Keratinocyte (primary cell): ENCODE measurements around the gene HOXD4. TPM values are rescaled to one million over a fixed set of nuclear protein-coding genes. Genes with fewer than 3 reads are reported as not detected.

Experiments
- DNase-seq: peaks from one replicate; pipeline ENCODE4 v3.0.0-alpha.2; 2011; ENCODE audit warnings: low read depth, missing footprints, low spot score
- FAIRE-seq: peaks from 2 replicates; lab custom pipeline; 2011; peaks lifted over from hg19 to GRCh38; lab: Jason Lieb, UNC
- H2AFZ ChIP-seq: 2 replicates; pipeline ENCODE4 v1.6.0; 2012; ENCODE audit warnings: low read length, control low read depth, inconsistent platforms; ENCODE audit not compliant: control insufficient read depth
- H3K27ac ChIP-seq: 2 replicates; pipeline ENCODE4 v1.5.1; 2011; ENCODE audit warnings: low read length; ENCODE audit not compliant: control insufficient read depth, insufficient read depth
- H3K27me3 ChIP-seq: 3 replicates; pipeline ENCODE4 v1.6.0; 2011; ENCODE audit warnings: low read length; ENCODE audit not compliant: control insufficient read depth, insufficient read depth; ENCODE audit errors: extremely low read depth
- H3K36me3 ChIP-seq, 2 experiments: 2 replicates in 1 of 2; 3 replicates in 1 of 2; pipeline ENCODE4 v1.5.1; 2011; ENCODE audit warnings: low read length in 2 of 2, mild to moderate bottlenecking in 1 of 2; ENCODE audit not compliant: control insufficient read depth in 2 of 2, insufficient read depth in 2 of 2; ENCODE audit errors: extremely low read depth in 1 of 2
- H3K4me1 ChIP-seq: 3 replicates; pipeline ENCODE4 v1.5.1; 2011; ENCODE audit warnings: low read length; ENCODE audit not compliant: control insufficient read depth, insufficient read depth; ENCODE audit errors: extremely low read depth
- H3K4me2 ChIP-seq: 3 replicates; pipeline ENCODE4 v1.6.0; 2011; ENCODE audit warnings: low read depth, low read length; ENCODE audit not compliant: control insufficient read depth, insufficient read depth; ENCODE audit errors: extremely low read depth
- H3K4me3 ChIP-seq, 3 experiments: fragments of 200-600 bp in 1 of 3; sonication (generic) in 1 of 3; 2 replicates in 2 of 3; 3 replicates in 1 of 3; pipeline ENCODE4 v1.5.1; 2011 to 2016; ENCODE audit warnings: low read length in 3 of 3, mild to moderate bottlenecking in 3 of 3, control low read depth in 2 of 3, inconsistent platforms in 1 of 3, low read depth in 1 of 3, mixed read lengths in 1 of 3, mixed run types in 1 of 3, moderate library complexity in 1 of 3; ENCODE audit not compliant: control insufficient read depth in 2 of 3, insufficient read depth in 2 of 3; ENCODE audit errors: extremely low read depth in 1 of 3
- H3K79me2 ChIP-seq: 2 replicates; pipeline ENCODE4 v1.6.0; 2012; ENCODE audit warnings: low read length; ENCODE audit not compliant: control insufficient read depth, insufficient read depth
- H3K9ac ChIP-seq: 3 replicates; pipeline ENCODE4 v1.6.0; 2011; ENCODE audit warnings: low read length; ENCODE audit not compliant: control insufficient read depth, insufficient read depth; ENCODE audit errors: extremely low read depth
- H3K9me1 ChIP-seq: 3 replicates; pipeline ENCODE4 v1.6.0; 2011; ENCODE audit warnings: low read length; ENCODE audit not compliant: control insufficient read depth, insufficient read depth; ENCODE audit errors: extremely low read depth
- H3K9me3 ChIP-seq: 2 replicates; pipeline ENCODE4 v1.5.1; 2012; ENCODE audit warnings: low read depth, low read length; ENCODE audit not compliant: control insufficient read depth
- H4K20me1 ChIP-seq: 3 replicates; pipeline ENCODE4 v1.6.0; 2011; ENCODE audit warnings: low read length; ENCODE audit not compliant: control insufficient read depth, insufficient read depth; ENCODE audit errors: extremely low read depth
- CTCF ChIP-seq, 3 experiments: IDR thresholded peaks in 1 of 3; conservative IDR thresholded peaks in 1 of 3; optimal IDR thresholded peaks in 1 of 3; 2 replicates in 2 of 3; 3 replicates in 1 of 3; pipeline versions ENCODE3 to v1.5.1; 2011; ENCODE audit warnings: low read length in 3 of 3, mild to moderate bottlenecking in 3 of 3, moderate library complexity in 2 of 3, control low read depth in 1 of 3, inconsistent platforms in 1 of 3; ENCODE audit not compliant: insufficient read depth in 2 of 3; ENCODE audit errors: extremely low read depth in 1 of 3
- EZH2 ChIP-seq: IDR thresholded peaks from one replicate; pipeline ENCODE4 v1.6.1; 2012; ENCODE audit warnings: inconsistent platforms, mild to moderate bottlenecking, low read length, moderate library complexity
- dilution Hi-C: fragments of 300-500 bp; cut with MboI; formaldehyde crosslinking; loops from one replicate; pipeline ENCODE4 v1.7.0; 2020; ENCODE audit warnings: low sequenced_read_pairs; ENCODE audit not compliant: extremely low pct_ligation_motif_present
- polyA plus RNA-seq, 5 experiments: library from polyadenylated mRNA; depleted of rRNA in 3 of 5; stranded (reverse) in 3 of 5; stranded (forward) in 1 of 5; unstranded in 1 of 5; fragments of >200 nt; gene quantifications; 1 replicate in 1 of 5; 2 replicates in 3 of 5; 3 replicates in 1 of 5; pipeline versions ENCODE4 v1.2.1 to v1.2.3, GENCODE V29; 2011 to 2012; ENCODE audit warnings: missing spikeins in 2 of 5, low read depth in 1 of 5, low replicate concordance in 1 of 5

The HOXD4 gene
- polyA plus RNA-seq, 1 donor (not counting 4 experiments of a cell fraction or from before 2014, with no cell fraction given), result not detected

- no peak for DNase-seq
- no peak overlapping the region for H3K4me2 ChIP-seq
- no peaks in the 10 kb centered on the region for H3K36me3 ChIP-seq
- no peaks in the 10 kb centered on the region for H3K9me1 ChIP-seq
- no peak overlapping the region for H3K27ac ChIP-seq
- H3K4me3 ChIP-seq, result no peak overlapping the region
- no peak for FAIRE-seq
- no peak overlapping the region for H2AFZ ChIP-seq
- no peaks in the 10 kb centered on the region for H4K20me1 ChIP-seq
- peaks cover 2% of the 10 kb centered on the region for H3K9me3 ChIP-seq
- H3K4me1 ChIP-seq, result no peaks in the 10 kb centered on the region
- TF ChIP-seq CTCF (optimal IDR thresholded peaks at IDR 0.05 in 1 of 3, IDR thresholded peaks at IDR 0.05 in 1 of 3, conservative IDR thresholded peaks at IDR 0.05 in 1 of 3; ENCODE audit: extremely low read depth in 1 of 3, insufficient read depth in 2 of 3, low read length in 3 of 3) (no peak), EZH2 (no peak)
- H3K9ac ChIP-seq, result no peak overlapping the region
- H3K27me3 ChIP-seq, result peaks cover 95% of the 10 kb centered on the region
- dilution Hi-C loops, result loop anchor here (25.0 kb wide), 1 partner anchor 475 kb away; no protein-coding TSS in a partner anchor
- no peaks in the 10 kb centered on the region for H3K79me2 ChIP-seq
Observed at GRCh38 chr2:176161825-176162626, 10.7 kb downstream of the HOXD4 start.

GRCh38 chr2:176162911-176163671 lies 11.7 kb downstream of the HOXD4 start:
- Histone ChIP-seq H3K4me2 (no peak overlapping the region), H3K4me1 (no peaks in the 10 kb centered on the region)

More at GRCh38 chr2:176162911-176163671, 11.7 kb downstream of the HOXD4 start:
- Histone ChIP-seq H3K9ac (no peak overlapping the region), H3K9me3 (peaks cover 2% of the 10 kb centered on the region), H3K4me3 (no peak overlapping the region), H4K20me1 (no peaks in the 10 kb centered on the region), H3K27ac (no peak overlapping the region), H3K27me3 (peaks cover 92% of the 10 kb centered on the region), H3K9me1 (no peaks in the 10 kb centered on the region), H3K36me3 (no peaks in the 10 kb centered on the region), H2AFZ (no peak overlapping the region), H3K79me2 (no peaks in the 10 kb centered on the region)
- TF ChIP-seq CTCF (optimal IDR thresholded peaks at IDR 0.05 in 1 of 3, IDR thresholded peaks at IDR 0.05 in 1 of 3, conservative IDR thresholded peaks at IDR 0.05 in 1 of 3; ENCODE audit: extremely low read depth in 1 of 3, insufficient read depth in 2 of 3, low read length in 3 of 3), result no peak
- TF ChIP-seq EZH2, result peak; percentile 33
- dilution Hi-C loops, result loop anchor here (25.0 kb wide), 1 partner anchor 474 kb away; no protein-coding TSS in a partner anchor
- FAIRE-seq (no peak), DNase-seq (no peak)
